Lung (tissue), 12 donors: ENCODE results near the gene TAF11. TPM values are rescaled to one million over a fixed set of nuclear protein-coding genes. Genes with fewer than 3 reads are reported as not detected.

Source experiments
- ATAC-seq: fragments of 200-7000 bp; cut with Tn5 transposase; one replicate; pipeline ENCODE4 v1.9.1; 2020; ENCODE audit warnings: moderate number of reproducible peaks; ENCODE audit not compliant: insufficient read depth, low FRiP score
- DNase-seq, 3 donors: peaks; one replicate each; pipeline ENCODE4 v3.0.0-alpha.2; 2013 to 2017
- H3K27ac ChIP-seq, 2 donors: one replicate each; pipeline ENCODE4 v1.5.1; 2013; ENCODE audit warnings: mild to moderate bottlenecking in 2 of 2, moderate library complexity in 2 of 2, control low read depth in 1 of 2, inconsistent platforms in 1 of 2, low read depth in 1 of 2, low read length in 1 of 2
- H3K27me3 ChIP-seq, 3 donors: one replicate each; pipeline ENCODE4 v1.5.1; 2013; ENCODE audit warnings: low read length in 2 of 3; ENCODE audit not compliant: control insufficient read depth in 3 of 3, insufficient read depth in 3 of 3
- H3K36me3 ChIP-seq, 4 donors: one replicate each; pipeline ENCODE4 v1.5.1; 2013; ENCODE audit warnings: low read length in 4 of 4, mild to moderate bottlenecking in 1 of 4, moderate library complexity in 1 of 4; ENCODE audit not compliant: control insufficient read depth in 4 of 4, insufficient read depth in 4 of 4
- H3K4me1 ChIP-seq, 5 donors: one replicate each; pipeline ENCODE4 v1.5.1; 2013; ENCODE audit warnings: low read length in 5 of 5, mild to moderate bottlenecking in 2 of 5, moderate library complexity in 1 of 5; ENCODE audit not compliant: control insufficient read depth in 5 of 5, insufficient read depth in 5 of 5
- H3K4me3 ChIP-seq: one replicate; pipeline ENCODE4 v1.5.1; 2013; ENCODE audit warnings: mild to moderate bottlenecking, control low read depth, moderate library complexity
- H3K9ac ChIP-seq, 2 donors: one replicate each; pipeline ENCODE4 v1.5.1; 2013; ENCODE audit warnings: low read length in 2 of 2, control low read depth in 1 of 2; ENCODE audit not compliant: insufficient read depth in 1 of 2
- H3K9me3 ChIP-seq, 4 donors: one replicate each; pipeline ENCODE4 v1.5.1; 2013; ENCODE audit warnings: low read length in 3 of 4, mild to moderate bottlenecking in 1 of 4, moderate library complexity in 1 of 4; ENCODE audit not compliant: control insufficient read depth in 4 of 4, insufficient read depth in 3 of 4
- WGBS, 2 donors: extraction: QIAGEN DNeasy Blood & Tissue Kit; methylation state at CpG; one replicate each; pipeline ENCODE4 v1.1.7; 2013; 5-methylcytosine and 5-hydroxymethylcytosine counted together
- polyA plus RNA-seq, 2 donors: library from polyadenylated mRNA; stranded (reverse); fragments of 200-250 nt; gene quantifications; one replicate each; pipeline ENCODE4 v1.2.1, GENCODE V29; 2013
- total RNA-seq, 2 donors: library from RNA; depleted of rRNA in 1 of 2; stranded (reverse); fragments of >200 nt in 1 of 2; gene quantifications; one replicate each; pipeline ENCODE4 v1.2.1, GENCODE V29; 2014 to 2021
- TF ChIP-seq, protein P1 (sequence below): IDR thresholded peaks from 2 replicates; pipeline ENCODE4 v1.5.1; 2012; ENCODE audit warnings: mild to moderate bottlenecking; ENCODE audit errors: control extremely low read depth, extremely low read depth
- donor health status: control.
- donor health status: control.
- donor health status: Bipolar disorder and iron deficiency.
- donor health status: healthy.
- donor health status: DM: yes; HTN: yes; CAD: no.

Gene TAF11
- total and polyA plus RNA-seq, 4 donors = 17.3 to 30.5 (median 29.2) TPM

DNA sequence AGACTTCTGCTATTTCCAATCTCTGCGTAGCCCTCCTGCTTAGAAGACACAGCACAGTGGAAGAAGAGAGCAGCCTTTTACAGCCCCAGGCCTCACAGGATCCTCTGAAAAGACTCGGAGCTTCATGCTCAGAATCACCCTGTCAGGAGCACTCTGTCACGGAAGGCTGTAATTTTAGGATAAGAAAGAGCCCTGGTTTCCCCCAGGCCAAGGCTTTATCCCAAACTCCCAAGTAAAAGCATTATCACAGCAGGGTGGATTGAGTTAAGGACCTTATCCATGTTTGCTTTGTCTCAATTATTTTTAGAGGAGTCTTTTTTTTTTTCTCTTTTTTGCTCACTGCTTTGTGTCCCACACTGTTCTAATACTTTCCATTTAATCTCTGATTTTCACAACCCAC lies 40.4 kb upstream of the TAF11 start:
- Histone ChIP-seq H3K36me3 (no peaks in the 10 kb centered on the region), H3K4me1 (peaks cover 0 to 7% (median 0%) of the 10 kb centered on the region in 5 donors), H3K27me3 (no peaks in the 10 kb centered on the region), H3K9me3 (no peaks in the 10 kb centered on the region), H3K4me3 (no peak overlapping the region), H3K9ac (no peak overlapping the region), H3K27ac (no peak overlapping the region)
- no peak for ATAC-seq
- 92 to 97% methylated on average over 3 of the region's 3 CpGs for WGBS, 2 donors
- TF ChIP-seq, protein P1, sequence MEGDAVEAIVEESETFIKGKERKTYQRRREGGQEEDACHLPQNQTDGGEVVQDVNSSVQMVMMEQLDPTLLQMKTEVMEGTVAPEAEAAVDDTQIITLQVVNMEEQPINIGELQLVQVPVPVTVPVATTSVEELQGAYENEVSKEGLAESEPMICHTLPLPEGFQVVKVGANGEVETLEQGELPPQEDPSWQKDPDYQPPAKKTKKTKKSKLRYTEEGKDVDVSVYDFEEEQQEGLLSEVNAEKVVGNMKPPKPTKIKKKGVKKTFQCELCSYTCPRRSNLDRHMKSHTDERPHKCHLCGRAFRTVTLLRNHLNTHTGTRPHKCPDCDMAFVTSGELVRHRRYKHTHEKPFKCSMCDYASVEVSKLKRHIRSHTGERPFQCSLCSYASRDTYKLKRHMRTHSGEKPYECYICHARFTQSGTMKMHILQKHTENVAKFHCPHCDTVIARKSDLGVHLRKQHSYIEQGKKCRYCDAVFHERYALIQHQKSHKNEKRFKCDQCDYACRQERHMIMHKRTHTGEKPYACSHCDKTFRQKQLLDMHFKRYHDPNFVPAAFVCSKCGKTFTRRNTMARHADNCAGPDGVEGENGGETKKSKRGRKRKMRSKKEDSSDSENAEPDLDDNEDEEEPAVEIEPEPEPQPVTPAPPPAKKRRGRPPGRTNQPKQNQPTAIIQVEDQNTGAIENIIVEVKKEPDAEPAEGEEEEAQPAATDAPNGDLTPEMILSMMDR = no peak
- DNase-seq = no peak

DNA sequence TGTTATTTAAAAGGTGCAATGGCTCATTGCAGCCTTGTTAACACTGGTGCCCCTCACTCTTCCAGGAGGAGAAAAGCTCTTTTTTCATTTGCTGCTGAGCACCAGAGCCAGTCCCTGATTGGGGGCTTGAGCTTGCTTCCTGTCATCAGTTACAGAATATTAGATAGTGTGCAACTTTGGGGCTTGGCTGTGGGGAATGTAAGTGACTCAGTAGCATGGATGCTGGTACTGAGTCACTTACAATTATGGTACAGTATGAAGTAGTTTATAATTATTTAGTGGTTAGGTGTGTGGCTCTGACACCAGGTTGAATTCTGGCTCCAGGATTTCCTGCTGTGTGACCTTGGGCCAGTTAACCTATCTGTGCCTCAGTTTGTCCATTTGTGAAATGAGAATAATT lies 38.8 kb upstream of the TAF11 start:
- ATAC-seq (no peak), DNase-seq (no peak)
- H3K4me3 ChIP-seq = no peak overlapping the region
- no peaks in the 10 kb centered on the region for H3K27me3 ChIP-seq
- H3K9me3 ChIP-seq = no peaks in the 10 kb centered on the region
- TF ChIP-seq, protein P1 = no peak
- no peak overlapping the region for H3K9ac ChIP-seq
- peaks cover 0 to 7% (median 0%) of the 10 kb centered on the region in 5 donors for H3K4me1 ChIP-seq
- no peaks in the 10 kb centered on the region for H3K36me3 ChIP-seq
- H3K27ac ChIP-seq = no peak overlapping the region

DNA sequence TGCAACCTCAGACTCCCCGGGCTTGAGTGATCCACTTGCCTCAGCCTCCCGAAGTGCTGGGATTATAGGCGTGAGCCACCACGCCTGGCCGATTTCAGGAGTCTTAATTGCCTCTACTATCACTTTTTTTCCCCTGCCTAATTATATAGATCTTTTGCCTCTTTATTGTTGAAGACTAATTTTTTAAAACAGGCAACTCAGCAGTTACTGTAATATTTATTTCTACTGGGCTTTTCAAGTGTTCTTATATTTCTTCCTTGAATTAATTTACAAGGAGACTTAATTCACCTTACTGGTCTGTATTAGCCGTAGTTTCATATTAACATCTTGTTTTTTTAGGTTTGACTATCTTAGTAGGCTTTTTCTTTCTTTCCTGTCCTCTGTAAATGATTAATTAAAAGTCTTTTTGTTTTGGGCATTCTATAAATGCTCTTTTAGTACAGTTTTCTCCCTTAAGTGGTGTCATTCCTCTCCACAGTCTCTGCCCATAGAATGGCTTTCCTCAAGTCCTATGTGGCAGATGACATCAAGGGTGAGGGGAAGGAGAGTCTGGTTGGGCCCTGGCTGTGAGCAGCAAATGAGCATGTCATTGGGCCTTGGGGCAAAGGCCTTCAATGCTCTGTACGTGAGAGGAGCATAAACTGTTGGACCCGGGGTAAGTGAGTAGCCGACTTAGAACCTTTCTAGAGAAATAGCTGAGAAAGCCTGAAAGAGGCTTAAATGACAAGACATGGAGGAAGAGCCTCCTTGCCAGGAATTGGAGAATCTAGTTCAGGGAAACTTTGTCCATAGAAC lies 37.2 kb upstream of the TAF11 start:
- TF ChIP-seq, protein P1 = no peak
- Histone ChIP-seq H3K9ac (no peak overlapping the region), H3K27me3 (no peaks in the 10 kb centered on the region), H3K4me3 (no peak overlapping the region), H3K27ac (no peak overlapping the region), H3K4me1 (peaks cover 0 to 7% (median 0%) of the 10 kb centered on the region in 5 donors), H3K36me3 (no peaks in the 10 kb centered on the region), H3K9me3 (no peaks in the 10 kb centered on the region)
- WGBS, 2 donors = 96% methylated on average over 9 of the region's 9 CpGs
- DNase-seq (no peak), ATAC-seq (no peak)
